ENCODE results near the gene STX11. TPM values are rescaled to one million over a fixed set of nuclear protein-coding genes. Genes with fewer than 3 reads are reported as not detected.

The STX11 gene
- total RNA-seq, 3 donors from 2014 or later, result 20.0 to 46.4 (median 22.8) TPM

GRCh38 chr6:144232832-144233230, 82.5 kb downstream of the STX11 start:
- TF ChIP-seq CTCF (IDR thresholded peaks at IDR 0.05) (no peak), POLR2A (IDR thresholded peaks at IDR 0.05) (no peak), POLR2AphosphoS5 (IDR thresholded peaks at IDR 0.05) (no peak)
- intact Hi-C loops (cut with DNase I; ENCODE audit: low total_unique reads), result no loop called here
- Histone ChIP-seq H3K4me1 (no peaks in the 10 kb centered on the region), H3K27ac (no peak overlapping the region), H3K36me3 (no peaks in the 10 kb centered on the region), H3K27me3 (no peaks in the 10 kb centered on the region), H3K4me3 (no peak overlapping the region), H3K9me3 (no peaks in the 10 kb centered on the region)
- no peak for DNase-seq (ENCODE audit: low spot score in 2 of 2)

GRCh38 chr6:144234399-144234798, 84.1 kb downstream of the STX11 start:
- H3K36me3 ChIP-seq, result no peaks in the 10 kb centered on the region

GRCh38 chr6:144234935-144235334, 84.6 kb downstream of the STX11 start:
- intact Hi-C loops (cut with DNase I; ENCODE audit: low total_unique reads), result no loop called here
- Histone ChIP-seq H3K27ac (no peak overlapping the region), H3K4me1 (no peaks in the 10 kb centered on the region), H3K9me3 (no peaks in the 10 kb centered on the region), H3K27me3 (no peaks in the 10 kb centered on the region), H3K36me3 (no peaks in the 10 kb centered on the region), H3K4me3 (no peak overlapping the region)
- TF ChIP-seq POLR2AphosphoS5 (IDR thresholded peaks at IDR 0.05), result no peak
- TF ChIP-seq CTCF (IDR thresholded peaks at IDR 0.05), result no peak
- TF ChIP-seq POLR2A (IDR thresholded peaks at IDR 0.05), result no peak
- DNase-seq (ENCODE audit: low spot score in 2 of 2), result no peak

More at GRCh38 chr6:144234399-144234798, 84.1 kb downstream of the STX11 start:
- Histone ChIP-seq H3K4me1 (no peaks in the 10 kb centered on the region), H3K27ac (no peak overlapping the region), H3K9me3 (no peaks in the 10 kb centered on the region), H3K4me3 (no peak overlapping the region), H3K27me3 (no peaks in the 10 kb centered on the region)
- TF ChIP-seq CTCF (IDR thresholded peaks at IDR 0.05) (no peak), POLR2AphosphoS5 (IDR thresholded peaks at IDR 0.05) (no peak), POLR2A (IDR thresholded peaks at IDR 0.05) (no peak)
- no peak for DNase-seq (ENCODE audit: low spot score in 2 of 2)
- intact Hi-C loops (cut with DNase I; ENCODE audit: low total_unique reads), result no loop called here

Other genes with a start within 250 kb of the STX11 start
- gene PLAGL1, start 142.3 kb upstream of the STX11 start, total RNA-seq, result 10 to 100 TPM; 17.8 to 22.9 (median 21.4) TPM
- 100 to 1,000 TPM; 122 to 176 (median 155) TPM for gene SF3B5, start 54.9 kb upstream of the STX11 start, total RNA-seq
- gene UTRN, start 134.8 kb downstream of the STX11 start, total RNA-seq, result 100 to 1,000 TPM; 204 to 397 (median 263) TPM

Measured in breast epithelium (tissue), 4 donors.